Activated CD4-positive, alpha-beta T cell treated with anti-CD3 and anti-CD28 coated beads, Interleukin-2, amount 10 ng/mL, durations not matched to agents 24 days and 14 days (primary cell): ENCODE results near the gene JMY. TPM values are rescaled to one million over a fixed set of nuclear protein-coding genes. Genes with fewer than 3 reads are reported as not detected.

ENCODE experiments used
- DNase-seq: peaks from one replicate; pipeline ENCODE4 v3.0.0; 2022
- H3K27ac Mint-ChIP-seq: one replicate; pipeline ENCODE4 v1.8.0; 2022; ENCODE audit warnings: mild to moderate bottlenecking, mixed read lengths
- H3K27me3 Mint-ChIP-seq: one replicate; pipeline ENCODE4 v1.8.0; 2022; ENCODE audit warnings: mixed read lengths
- H3K36me3 Mint-ChIP-seq: one replicate; pipeline ENCODE4 v1.8.0; 2022; ENCODE audit warnings: low read depth, mild to moderate bottlenecking, mixed read lengths
- H3K4me1 Mint-ChIP-seq: one replicate; pipeline ENCODE4 v1.8.0; 2021; ENCODE audit warnings: mixed read lengths
- H3K4me3 Mint-ChIP-seq: one replicate; pipeline ENCODE4 v1.8.0; 2022; ENCODE audit warnings: mild to moderate bottlenecking, moderate library complexity, mixed read lengths
- H3K9me3 Mint-ChIP-seq: one replicate; pipeline ENCODE4 v1.8.0; 2021; ENCODE audit warnings: mixed read lengths
- intact Hi-C: fragments of 100-400 bp; cut with micrococcal nuclease; formaldehyde crosslinking; loops from one replicate; pipeline ENCODE4 v1.15.1; 2023
- total RNA-seq: library from RNA; stranded (reverse); gene quantifications from 2 replicates; pipeline ENCODE4 v1.2.3, GENCODE V29; 2022

JMY gene
- total RNA-seq, 1 donor from 2014 or later = 5.6 TPM

- H3K9me3 Mint-ChIP-seq = peaks cover 3% of the 10 kb centered on the region
- H3K4me3 Mint-ChIP-seq = no peak overlapping the region
- no peaks in the 10 kb centered on the region for H3K27me3 Mint-ChIP-seq
- intact Hi-C loops = no loop called here
- H3K36me3 Mint-ChIP-seq = peaks cover 9% of the 10 kb centered on the region
- DNase-seq = no peak
- no peak overlapping the region for H3K27ac Mint-ChIP-seq
- peaks cover 9% of the 10 kb centered on the region for H3K4me1 Mint-ChIP-seq
Observed at GRCh38 chr5:79285833-79286232, 49.9 kb downstream of the JMY start.

GRCh38 chr5:79287380-79287779, 51.4 kb downstream of the JMY start:
- DNase-seq = no peak
- H3K9me3 Mint-ChIP-seq = peaks cover 3% of the 10 kb centered on the region
- no peak overlapping the region for H3K4me3 Mint-ChIP-seq
- no peak overlapping the region for H3K27ac Mint-ChIP-seq
- H3K36me3 Mint-ChIP-seq = peaks cover 10% of the 10 kb centered on the region
- H3K4me1 Mint-ChIP-seq = peaks cover 9% of the 10 kb centered on the region
- no peaks in the 10 kb centered on the region for H3K27me3 Mint-ChIP-seq
- intact Hi-C loops = no loop called here

- H3K27ac Mint-ChIP-seq = no peak overlapping the region
- H3K27me3 Mint-ChIP-seq = no peaks in the 10 kb centered on the region
- no peaks in the 10 kb centered on the region for H3K9me3 Mint-ChIP-seq
- intact Hi-C loops = no loop called here
- no peak for DNase-seq
- peaks cover 8% of the 10 kb centered on the region for H3K36me3 Mint-ChIP-seq
- H3K4me1 Mint-ChIP-seq = peaks cover 9% of the 10 kb centered on the region
- no peak overlapping the region for H3K4me3 Mint-ChIP-seq
Observed at GRCh38 chr5:79287907-79288306, 52.0 kb downstream of the JMY start.

- intact Hi-C loops = no loop called here
- no peaks in the 10 kb centered on the region for H3K9me3 Mint-ChIP-seq
- peaks cover 6% of the 10 kb centered on the region for H3K36me3 Mint-ChIP-seq
- no peaks in the 10 kb centered on the region for H3K27me3 Mint-ChIP-seq
- no peak overlapping the region for H3K27ac Mint-ChIP-seq
- H3K4me3 Mint-ChIP-seq = no peak overlapping the region
- no peaks in the 10 kb centered on the region for H3K4me1 Mint-ChIP-seq
- DNase-seq = no peak
Observed at GRCh38 chr5:79295029-79295428, 59.1 kb downstream of the JMY start.

- DNase-seq = no peak
- Mint-ChIP-seq H3K36me3 (peaks cover 7% of the 10 kb centered on the region), H3K27me3 (no peaks in the 10 kb centered on the region), H3K4me3 (no peak overlapping the region), H3K27ac (no peak overlapping the region), H3K4me1 (no peaks in the 10 kb centered on the region), H3K9me3 (no peaks in the 10 kb centered on the region)
- intact Hi-C loops = no loop called here
Observed at GRCh38 chr5:79297661-79298060, 61.7 kb downstream of the JMY start.

- no peak for DNase-seq
- H3K27ac Mint-ChIP-seq = no peak overlapping the region
- no peak overlapping the region for H3K4me3 Mint-ChIP-seq
- no peaks in the 10 kb centered on the region for H3K27me3 Mint-ChIP-seq
- H3K36me3 Mint-ChIP-seq = peaks cover 7% of the 10 kb centered on the region
- H3K9me3 Mint-ChIP-seq = no peaks in the 10 kb centered on the region
- no peaks in the 10 kb centered on the region for H3K4me1 Mint-ChIP-seq
- intact Hi-C loops = no loop called here
Observed at GRCh38 chr5:79301046-79301712, 65.2 kb downstream of the JMY start.

GRCh38 chr5:79302454-79302853, 66.5 kb downstream of the JMY start:
- H3K4me3 Mint-ChIP-seq = no peak overlapping the region
- peaks cover 14% of the 10 kb centered on the region for H3K36me3 Mint-ChIP-seq
- H3K4me1 Mint-ChIP-seq = no peaks in the 10 kb centered on the region
- DNase-seq = no peak
- H3K9me3 Mint-ChIP-seq = no peaks in the 10 kb centered on the region
- intact Hi-C loops = no loop called here
- no peak overlapping the region for H3K27ac Mint-ChIP-seq
- H3K27me3 Mint-ChIP-seq = no peaks in the 10 kb centered on the region

- no peaks in the 10 kb centered on the region for H3K27me3 Mint-ChIP-seq
- peaks cover 11% of the 10 kb centered on the region for H3K36me3 Mint-ChIP-seq
- intact Hi-C loops = no loop called here
- no peak overlapping the region for H3K4me3 Mint-ChIP-seq
- no peaks in the 10 kb centered on the region for H3K4me1 Mint-ChIP-seq
- no peak for DNase-seq
- H3K9me3 Mint-ChIP-seq = no peaks in the 10 kb centered on the region
- no peak overlapping the region for H3K27ac Mint-ChIP-seq
Observed at GRCh38 chr5:79305706-79306105, 69.8 kb downstream of the JMY start.

- Mint-ChIP-seq H3K9me3 (no peaks in the 10 kb centered on the region), H3K4me3 (no peak overlapping the region), H3K27me3 (no peaks in the 10 kb centered on the region), H3K36me3 (peaks cover 22% of the 10 kb centered on the region), H3K27ac (no peak overlapping the region), H3K4me1 (no peaks in the 10 kb centered on the region)
- intact Hi-C loops = no loop called here
- DNase-seq = no peak
Observed at GRCh38 chr5:79318935-79319614, 83.1 kb downstream of the JMY start.

GRCh38 chr5:79329453-79329852, 93.5 kb downstream of the JMY start:
- intact Hi-C loops = no loop called here
- no peak overlapping the region for H3K4me3 Mint-ChIP-seq
- H3K9me3 Mint-ChIP-seq = no peaks in the 10 kb centered on the region
- no peak for DNase-seq
- H3K4me1 Mint-ChIP-seq = no peaks in the 10 kb centered on the region
- no peak overlapping the region for H3K27ac Mint-ChIP-seq
- no peaks in the 10 kb centered on the region for H3K36me3 Mint-ChIP-seq
- H3K27me3 Mint-ChIP-seq = peaks cover 4% of the 10 kb centered on the region

- no peaks in the 10 kb centered on the region for H3K36me3 Mint-ChIP-seq
- intact Hi-C loops = no loop called here
- DNase-seq = no peak
- H3K9me3 Mint-ChIP-seq = no peaks in the 10 kb centered on the region
- H3K27me3 Mint-ChIP-seq = peaks cover 4% of the 10 kb centered on the region
- H3K4me3 Mint-ChIP-seq = no peak overlapping the region
- no peaks in the 10 kb centered on the region for H3K4me1 Mint-ChIP-seq
- H3K27ac Mint-ChIP-seq = no peak overlapping the region
Observed at GRCh38 chr5:79330071-79330470, 94.1 kb downstream of the JMY start.

GRCh38 chr5:79333852-79334557, 98.1 kb downstream of the JMY start:
- no peaks in the 10 kb centered on the region for H3K36me3 Mint-ChIP-seq
- no peak for DNase-seq
- no peak overlapping the region for H3K4me3 Mint-ChIP-seq
- peaks cover 9% of the 10 kb centered on the region for H3K27me3 Mint-ChIP-seq
- intact Hi-C loops = no loop called here
- no peaks in the 10 kb centered on the region for H3K4me1 Mint-ChIP-seq
- no peaks in the 10 kb centered on the region for H3K9me3 Mint-ChIP-seq
- no peak overlapping the region for H3K27ac Mint-ChIP-seq

GRCh38 chr5:79346420-79346824, 110.5 kb downstream of the JMY start:
- H3K27me3 Mint-ChIP-seq = peaks cover 1% of the 10 kb centered on the region
- H3K4me1 Mint-ChIP-seq = no peaks in the 10 kb centered on the region
- no peak for DNase-seq
- H3K4me3 Mint-ChIP-seq = no peak overlapping the region
- H3K9me3 Mint-ChIP-seq = no peaks in the 10 kb centered on the region
- H3K36me3 Mint-ChIP-seq = no peaks in the 10 kb centered on the region
- intact Hi-C loops = no loop called here
- H3K27ac Mint-ChIP-seq = no peak overlapping the region

- no peaks in the 10 kb centered on the region for H3K36me3 Mint-ChIP-seq
- no peaks in the 10 kb centered on the region for H3K9me3 Mint-ChIP-seq
- no peak overlapping the region for H3K27ac Mint-ChIP-seq
- no peaks in the 10 kb centered on the region for H3K4me1 Mint-ChIP-seq
- DNase-seq = no peak
- H3K4me3 Mint-ChIP-seq = no peak overlapping the region
- peaks cover 1% of the 10 kb centered on the region for H3K27me3 Mint-ChIP-seq
- intact Hi-C loops = no loop called here
Observed at GRCh38 chr5:79349047-79349446, 113.1 kb downstream of the JMY start.
